ENCODE measurements around the gene ACKR1.

DNA sequence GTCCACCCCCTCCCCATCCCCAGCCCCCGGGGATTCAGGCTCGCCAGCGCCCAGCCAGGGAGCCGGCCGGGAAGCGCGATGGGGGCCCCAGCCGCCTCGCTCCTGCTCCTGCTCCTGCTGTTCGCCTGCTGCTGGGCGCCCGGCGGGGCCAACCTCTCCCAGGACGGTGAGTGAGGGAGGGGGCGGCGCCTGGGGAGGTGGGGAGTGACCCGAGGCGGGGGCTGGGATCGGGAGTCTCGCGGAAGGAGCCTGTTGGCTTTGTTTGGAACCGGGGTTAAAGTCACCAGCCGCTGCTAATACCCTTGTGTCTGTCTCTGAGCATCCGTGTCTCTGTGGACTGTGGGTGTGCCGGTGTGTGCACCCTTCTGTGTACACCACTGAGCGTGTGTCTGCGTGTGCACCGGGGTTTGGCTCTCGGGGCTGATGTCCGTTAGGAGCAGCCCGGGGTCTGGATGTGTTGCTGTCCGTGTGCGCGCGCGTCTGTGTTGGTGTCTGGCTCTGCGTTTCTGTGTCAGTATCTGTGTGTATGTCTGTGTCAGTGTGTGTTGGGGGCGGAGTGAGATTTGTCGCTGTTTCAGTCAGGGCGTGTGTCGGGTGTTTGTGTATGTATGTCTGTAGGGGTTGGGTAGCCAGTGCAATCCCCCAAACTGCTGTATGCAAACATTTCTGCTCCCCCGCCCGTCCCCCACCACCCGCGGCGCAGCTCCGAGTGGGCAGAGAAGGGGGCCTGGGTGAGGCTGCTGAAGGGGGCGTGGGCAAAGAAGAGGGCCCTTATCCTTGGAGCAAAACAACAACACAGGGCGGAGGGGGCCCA lies 32.8 kb upstream of the ACKR1 start:
- TF ChIP-seq, protein P1, sequence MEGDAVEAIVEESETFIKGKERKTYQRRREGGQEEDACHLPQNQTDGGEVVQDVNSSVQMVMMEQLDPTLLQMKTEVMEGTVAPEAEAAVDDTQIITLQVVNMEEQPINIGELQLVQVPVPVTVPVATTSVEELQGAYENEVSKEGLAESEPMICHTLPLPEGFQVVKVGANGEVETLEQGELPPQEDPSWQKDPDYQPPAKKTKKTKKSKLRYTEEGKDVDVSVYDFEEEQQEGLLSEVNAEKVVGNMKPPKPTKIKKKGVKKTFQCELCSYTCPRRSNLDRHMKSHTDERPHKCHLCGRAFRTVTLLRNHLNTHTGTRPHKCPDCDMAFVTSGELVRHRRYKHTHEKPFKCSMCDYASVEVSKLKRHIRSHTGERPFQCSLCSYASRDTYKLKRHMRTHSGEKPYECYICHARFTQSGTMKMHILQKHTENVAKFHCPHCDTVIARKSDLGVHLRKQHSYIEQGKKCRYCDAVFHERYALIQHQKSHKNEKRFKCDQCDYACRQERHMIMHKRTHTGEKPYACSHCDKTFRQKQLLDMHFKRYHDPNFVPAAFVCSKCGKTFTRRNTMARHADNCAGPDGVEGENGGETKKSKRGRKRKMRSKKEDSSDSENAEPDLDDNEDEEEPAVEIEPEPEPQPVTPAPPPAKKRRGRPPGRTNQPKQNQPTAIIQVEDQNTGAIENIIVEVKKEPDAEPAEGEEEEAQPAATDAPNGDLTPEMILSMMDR (IDR thresholded peaks at IDR 0.05; ENCODE audit: extremely low read depth in 1 of 2, insufficient read depth in 1 of 2, low read depth in 1 of 2, low read length in 2 of 2), result no peak
- TF ChIP-seq EZH2 (IDR thresholded peaks at IDR 0.05; ENCODE audit: borderline replicate concordance, low read depth, low read length, severe bottlenecking) (peak; percentile 79), POLR2AphosphoS5 (IDR thresholded peaks at IDR 0.05; ENCODE audit: insufficient read depth, low read depth, low read length) (no peak), POLR2A (IDR thresholded peaks at IDR 0.05; ENCODE audit: low read depth, low read length) (no peak), MYC (IDR thresholded peaks at IDR 0.05; ENCODE audit: low read depth, low read length) (no peak)
- TF ChIP-seq, protein P2, sequence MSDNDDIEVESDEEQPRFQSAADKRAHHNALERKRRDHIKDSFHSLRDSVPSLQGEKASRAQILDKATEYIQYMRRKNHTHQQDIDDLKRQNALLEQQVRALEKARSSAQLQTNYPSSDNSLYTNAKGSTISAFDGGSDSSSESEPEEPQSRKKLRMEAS (IDR thresholded peaks at IDR 0.05; ENCODE audit: insufficient read depth, insufficient read length), result no peak

Measured in endothelial cell of umbilical vein (primary cell).